ENCODE measurements around the gene MAU2. TPM values are rescaled to one million over a fixed set of nuclear protein-coding genes. Genes with fewer than 3 reads are reported as not detected.

MAU2 gene
- total RNA-seq, 1 experiment from 2014 or later = 48.4 TPM

- H3K27ac Mint-ChIP-seq = no peak overlapping the region
- Histone ChIP-seq H3K79me1 (ENCODE audit: insufficient read depth, low read depth, low read length, poor library complexity, severe bottlenecking) (no peaks in the 10 kb centered on the region), H3K18ac (ENCODE audit: insufficient read length, low read depth, low read length) (no peak overlapping the region), H2BK12ac (ENCODE audit: insufficient read length, low read depth, low read length) (no peak overlapping the region), H4K5ac (ENCODE audit: insufficient read length, low read depth, low read length) (no peak overlapping the region), H2BK15ac (ENCODE audit: low read depth, low read length) (no peak overlapping the region), H3K23ac (ENCODE audit: insufficient read length, low read depth, low read length) (no peak overlapping the region), H3K27ac (ENCODE audit: insufficient read length, low read depth, low read length) (no peak overlapping the region), H2BK5ac (ENCODE audit: insufficient read length, low read length) (no peak overlapping the region), H2AK5ac (ENCODE audit: insufficient read length, low read length) (no peak overlapping the region), H2BK120ac (ENCODE audit: low read depth, low read length, poor library complexity, severe bottlenecking) (no peak overlapping the region), H3K4me1 (ENCODE audit: insufficient read depth, low read length) (no peaks in the 10 kb centered on the region), H3K56ac (ENCODE audit: insufficient read length, low read depth, low read length) (no peak overlapping the region), H3K9me3 (ENCODE audit: control insufficient read depth, low read depth, low read length) (no peaks in the 10 kb centered on the region), H3K9ac (ENCODE audit: extremely low read depth, insufficient read length, low read length) (no peak overlapping the region), H4K8ac (replicated peaks; ENCODE audit: insufficient read length, low read depth, low read length) (no peak overlapping the region), H3K4me2 (ENCODE audit: insufficient read depth, insufficient read length, low read length) (no peak overlapping the region), H3K79me2 (ENCODE audit: insufficient read depth, low read length) (no peaks in the 10 kb centered on the region), H2BK20ac (ENCODE audit: low read depth, low read length, poor library complexity, severe bottlenecking) (no peak overlapping the region), H3T11ph (ENCODE audit: low read length) (no peak overlapping the region), H2AFZ (ENCODE audit: low read length) (no peak overlapping the region), H3K23me2 (ENCODE audit: insufficient read length, low read depth, low read length, poor library complexity, severe bottlenecking) (no peaks in the 10 kb centered on the region), H3K4ac (ENCODE audit: low read depth, low read length) (no peak overlapping the region), H3K14ac (ENCODE audit: insufficient read depth, low read length) (no peak overlapping the region), H4K91ac (ENCODE audit: insufficient read length, low read depth, low read length) (no peak overlapping the region), H3K27me3 (ENCODE audit: insufficient read depth, low read length) (no peaks in the 10 kb centered on the region), H4K20me1 (ENCODE audit: control insufficient read depth, insufficient read depth, insufficient read length) (no peaks in the 10 kb centered on the region)
- no peaks in the 10 kb centered on the region for H3K27me3 Mint-ChIP-seq (ENCODE audit: low read depth)
- peaks cover 25 to 65% (median 58%) of the 10 kb centered on the region in 3 experiments for H3K36me3 Mint-ChIP-seq (ENCODE audit: insufficient read depth in 1 of 3, low read depth in 3 of 3)
- WGBS (ENCODE audit: extremely low coverage, insufficient read length, low lambda C conversion rate) = no CpG with 5 or more reads among the region's 21 CpGs
- H3K4me3 Mint-ChIP-seq = no peak overlapping the region
- H3K4me1 Mint-ChIP-seq = no peaks in the 10 kb centered on the region
- TF ChIP-seq, protein P1, sequence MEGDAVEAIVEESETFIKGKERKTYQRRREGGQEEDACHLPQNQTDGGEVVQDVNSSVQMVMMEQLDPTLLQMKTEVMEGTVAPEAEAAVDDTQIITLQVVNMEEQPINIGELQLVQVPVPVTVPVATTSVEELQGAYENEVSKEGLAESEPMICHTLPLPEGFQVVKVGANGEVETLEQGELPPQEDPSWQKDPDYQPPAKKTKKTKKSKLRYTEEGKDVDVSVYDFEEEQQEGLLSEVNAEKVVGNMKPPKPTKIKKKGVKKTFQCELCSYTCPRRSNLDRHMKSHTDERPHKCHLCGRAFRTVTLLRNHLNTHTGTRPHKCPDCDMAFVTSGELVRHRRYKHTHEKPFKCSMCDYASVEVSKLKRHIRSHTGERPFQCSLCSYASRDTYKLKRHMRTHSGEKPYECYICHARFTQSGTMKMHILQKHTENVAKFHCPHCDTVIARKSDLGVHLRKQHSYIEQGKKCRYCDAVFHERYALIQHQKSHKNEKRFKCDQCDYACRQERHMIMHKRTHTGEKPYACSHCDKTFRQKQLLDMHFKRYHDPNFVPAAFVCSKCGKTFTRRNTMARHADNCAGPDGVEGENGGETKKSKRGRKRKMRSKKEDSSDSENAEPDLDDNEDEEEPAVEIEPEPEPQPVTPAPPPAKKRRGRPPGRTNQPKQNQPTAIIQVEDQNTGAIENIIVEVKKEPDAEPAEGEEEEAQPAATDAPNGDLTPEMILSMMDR (conservative IDR thresholded peaks at IDR 0.05) = no peak
- H3K9me3 Mint-ChIP-seq = no peaks in the 10 kb centered on the region
- no peak for DNase-seq
Measured at GRCh38 chr19:19345232-19345631, 24.6 kb downstream of the MAU2 start.

Measured in H9 (cell line).